GM23248 (cell line): Measurements from ENCODE around the gene SRRT. TPM values are rescaled to one million over a fixed set of nuclear protein-coding genes. Genes with fewer than 3 reads are reported as not detected.
"Not testable (repeated sequence)": the region's sequence is repeated elsewhere in the genome, so short reads cannot be mapped to it uniquely, and the experiment has no call there.

Experiments used
- DNase-seq: peaks from one replicate; pipeline ENCODE4 v3.0.0-alpha.2; 2015
- H2AFZ ChIP-seq: fragments of 200-600 bp; sonication (generic); 2 replicates; pipeline ENCODE4 v1.6.1; 2016; ENCODE audit warnings: antibody characterized with exemption
- H3F3A ChIP-seq: fragments of 200-600 bp; sonication (generic); 2 replicates; pipeline ENCODE4 v1.6.1; 2016; ENCODE audit warnings: mild to moderate bottlenecking, antibody characterized with exemption, mixed run types; ENCODE audit not compliant: insufficient read depth
- H3K27ac ChIP-seq: fragments of 200-600 bp; sonication (generic); 2 replicates; pipeline ENCODE4 v1.5.1; 2016; ENCODE audit warnings: mild to moderate bottlenecking
- H3K27me3 ChIP-seq: fragments of 200-600 bp; sonication (generic); replicated peaks from 2 replicates; pipeline ENCODE4 v1.6.1; 2016; ENCODE audit warnings: mild to moderate bottlenecking; ENCODE audit not compliant: insufficient read depth
- H3K36me3 ChIP-seq: fragments of 200-600 bp; sonication (generic); 2 replicates; pipeline ENCODE4 v1.6.1; 2016; ENCODE audit warnings: low read depth, mild to moderate bottlenecking
- H3K4me1 ChIP-seq: fragments of 200-600 bp; sonication (generic); 2 replicates; pipeline ENCODE4 v1.6.1; 2016; ENCODE audit warnings: mild to moderate bottlenecking; ENCODE audit not compliant: insufficient read depth
- H3K4me2 ChIP-seq: fragments of 200-600 bp; sonication (generic); one replicate; pipeline ENCODE4 v1.6.1; 2016; ENCODE audit warnings: mild to moderate bottlenecking; ENCODE audit not compliant: unreplicated experiment
- H3K4me3 ChIP-seq: fragments of 200-600 bp; sonication (generic); 2 replicates; pipeline ENCODE4 v1.5.1; 2016; ENCODE audit warnings: mild to moderate bottlenecking
- H3K79me2 ChIP-seq: fragments of 200-600 bp; sonication (generic); 2 replicates; pipeline ENCODE4 v1.6.1; 2016; ENCODE audit warnings: mild to moderate bottlenecking; ENCODE audit not compliant: insufficient read depth
- H3K9ac ChIP-seq: fragments of 200-600 bp; sonication (generic); 2 replicates; pipeline ENCODE4 v1.6.1; 2016; ENCODE audit warnings: mild to moderate bottlenecking
- H3K9me2 ChIP-seq: fragments of 200-600 bp; sonication (generic); 2 replicates; pipeline ENCODE4 v1.6.1; 2016; ENCODE audit warnings: mixed run types, mild to moderate bottlenecking, moderate library complexity; ENCODE audit not compliant: insufficient read depth
- H3K9me3 ChIP-seq: fragments of 200-600 bp; sonication (generic); one replicate; pipeline ENCODE4 v1.6.1; 2017; ENCODE audit warnings: low read depth
- H4K20me1 ChIP-seq: fragments of 200-600 bp; sonication (generic); 2 replicates; pipeline ENCODE4 v1.6.0; 2016; ENCODE audit not compliant: insufficient read depth
- EZH2 ChIP-seq: fragments of 200-600 bp; sonication (generic); IDR thresholded peaks from 2 replicates; pipeline ENCODE4 v1.6.1; 2018; ENCODE audit warnings: antibody characterized with exemption, mild to moderate bottlenecking; ENCODE audit not compliant: insufficient read depth, poor library complexity, severe bottlenecking
- EZH2phosphoT487 ChIP-seq: fragments of 200-600 bp; sonication (generic); IDR thresholded peaks from 2 replicates; pipeline ENCODE4 v1.6.1; 2018; ENCODE audit warnings: antibody characterized with exemption, moderate library complexity, mild to moderate bottlenecking, low read depth; ENCODE audit not compliant: insufficient read depth
- WGBS, 2 experiments: methylation state at CpG; one replicate each; pipeline ENCODE4 v1.1.6; 2015 to 2017; ENCODE audit warnings: low lambda C conversion rate in 2 of 2, low coverage in 1 of 2; ENCODE audit errors: missing lambda C conversion rate in 2 of 2; 5-methylcytosine and 5-hydroxymethylcytosine counted together
- in situ Hi-C: fragments of 300-500 bp; cut with MboI; formaldehyde crosslinking; loops from 2 replicates; pipeline ENCODE4 v1.15.0; 2020
- polyA plus RNA-seq: library from polyadenylated mRNA; unstranded; fragments of >200 nt; fragmentation: Nextera tagmentation; extraction: Ambion mirVana; gene quantifications from 2 replicates; pipeline ENCODE4 v1.2.1, GENCODE V29; 2016
- total RNA-seq: library from RNA; depleted of rRNA; stranded (reverse); fragments of >200 nt; shearing (Covaris generic); gene quantifications from 2 replicates; pipeline ENCODE4 v1.2.3, GENCODE V29; 2014

The SRRT gene
- total and polyA plus RNA-seq, 2 experiments from 2014 or later: 57.1 to 74.9 TPM

- no peaks in the 10 kb centered on the region for H3F3A ChIP-seq
- H3K36me3 ChIP-seq: no peaks in the 10 kb centered on the region
- H2AFZ ChIP-seq: no peak overlapping the region
- no peak overlapping the region for H3K4me3 ChIP-seq
- H3K9me3 ChIP-seq: no peaks in the 10 kb centered on the region
- no peak for DNase-seq
- WGBS, 2 experiments: 88% methylated on average over 15 of the region's 15 CpGs
- H3K4me1 ChIP-seq: 0 out of 2 replicates have a peak, but pooled peaks cover 4% of the 10 kb centered on the region
- H3K9me2 ChIP-seq: no peaks in the 10 kb centered on the region
- H3K27ac ChIP-seq: no peak overlapping the region
- no peaks in the 10 kb centered on the region for H4K20me1 ChIP-seq
- no peaks in the 10 kb centered on the region; the same call in 1 of the 2 replicates for H3K27me3 ChIP-seq
- no peaks in the 10 kb centered on the region for H3K79me2 ChIP-seq
- TF ChIP-seq EZH2: no peak
- no peak for TF ChIP-seq EZH2phosphoT487
- no peak overlapping the region for H3K9ac ChIP-seq
- in situ Hi-C loops: no loop called here
- no peak overlapping the region for H3K4me2 ChIP-seq
Observed at GRCh38 chr7:100914208-100914878, 39.4 kb downstream of the SRRT start.

GRCh38 chr7:100914879-100915447, 40.1 kb downstream of the SRRT start:
- Histone ChIP-seq H2AFZ (no peak overlapping the region), H3K27ac (no peak overlapping the region), H3K79me2 (no peaks in the 10 kb centered on the region), H3K4me3 (no peak overlapping the region), H3K9me2 (no peaks in the 10 kb centered on the region), H3K4me1 (0 out of 2 replicates have a peak, but pooled peaks cover 4% of the 10 kb centered on the region), H4K20me1 (no peaks in the 10 kb centered on the region), H3K9me3 (no peaks in the 10 kb centered on the region), H3K9ac (no peak overlapping the region), H3F3A (no peaks in the 10 kb centered on the region), H3K4me2 (no peak overlapping the region), H3K36me3 (no peaks in the 10 kb centered on the region), H3K27me3 (no peaks in the 10 kb centered on the region; the same call in 1 of the 2 replicates)
- peak; percentile 42 for DNase-seq
- in situ Hi-C loops: no loop called here
- TF ChIP-seq EZH2: no peak
- no peak for TF ChIP-seq EZH2phosphoT487
- WGBS, 2 experiments: 96% methylated on average over 8 of the region's 8 CpGs

GRCh38 chr7:100919335-100919734, 44.4 kb downstream of the SRRT start:
- 57 to 69% methylated on average over 5 of the region's 5 CpGs for WGBS, 2 experiments
- H3K4me1 ChIP-seq, H3K27ac ChIP-seq, H3K36me3 ChIP-seq, H3K4me2 ChIP-seq, H2AFZ ChIP-seq, H3K79me2 ChIP-seq, H3K9me3 ChIP-seq, H3K9me2 ChIP-seq, H3K4me3 ChIP-seq, H3K27me3 ChIP-seq, DNase-seq, H4K20me1 ChIP-seq, H3K9ac ChIP-seq, H3F3A ChIP-seq, in situ Hi-C loops: not testable (repeated sequence)

- H3K27me3 ChIP-seq, H2AFZ ChIP-seq, H3K4me1 ChIP-seq, in situ Hi-C loops, H3K27ac ChIP-seq, H4K20me1 ChIP-seq, H3K4me3 ChIP-seq, H3K9ac ChIP-seq, DNase-seq, H3K4me2 ChIP-seq, H3K9me3 ChIP-seq, H3K9me2 ChIP-seq, H3K36me3 ChIP-seq, H3K79me2 ChIP-seq, H3F3A ChIP-seq: not testable (repeated sequence)
- 54 to 63% methylated on average over 9 of the region's 9 CpGs for WGBS, 2 experiments
Observed at GRCh38 chr7:100919779-100920437, 45.0 kb downstream of the SRRT start.
